Measurements from ENCODE around the gene RFC4. TPM values are rescaled to one million over a fixed set of nuclear protein-coding genes. Genes with fewer than 3 reads are reported as not detected.

RFC4 gene
- total RNA-seq, 1 donor from 2014 or later = 187 TPM

- no peak overlapping the region for H3K4me3 Mint-ChIP-seq
- H3K36me3 Mint-ChIP-seq = no peaks in the 10 kb centered on the region
- no peak overlapping the region for H3K4me2 ChIP-seq
- H3K4me3 ChIP-seq = no peak overlapping the region
- H3K36me3 ChIP-seq = no peaks in the 10 kb centered on the region
- no peaks in the 10 kb centered on the region for H3F3A ChIP-seq (ENCODE audit: low read depth)
- no peaks in the 10 kb centered on the region for H3K79me2 ChIP-seq (ENCODE audit: low read depth)
- no peak for DNase-seq (ENCODE audit: low spot score)
- H2AFZ ChIP-seq (replicated peaks) = no peak overlapping the region
- H3K9ac ChIP-seq = no peak overlapping the region
- H4K20me1 ChIP-seq (ENCODE audit: low read depth) = no peaks in the 10 kb centered on the region
- no peak for TF ChIP-seq CTCF (IDR thresholded peaks at IDR 0.05)
- TF ChIP-seq EZH2 (IDR thresholded peaks at IDR 0.05) = no peak
- TF ChIP-seq EZH2phosphoT487 (IDR thresholded peaks at IDR 0.05) = no peak
- H3K27me3 Mint-ChIP-seq (ENCODE audit: insufficient read depth, low read depth) = peaks cover 2% of the 10 kb centered on the region
- no peaks in the 10 kb centered on the region for H3K9me3 ChIP-seq (ENCODE audit: low read depth)
- H3K9me3 Mint-ChIP-seq = no peaks in the 10 kb centered on the region
- H3K27ac Mint-ChIP-seq = no peak overlapping the region
- H3K4me1 Mint-ChIP-seq = peaks cover 6% of the 10 kb centered on the region
- H3K27ac ChIP-seq = no peak overlapping the region
- no peaks in the 10 kb centered on the region for H3K27me3 ChIP-seq
- no peaks in the 10 kb centered on the region for H3K4me1 ChIP-seq
Observed at GRCh38 chr3:186757214-186757613, 49.1 kb downstream of the RFC4 start.

GRCh38 chr3:186754871-186755270 lies 51.4 kb downstream of the RFC4 start:
- no peak for TF ChIP-seq EZH2 (IDR thresholded peaks at IDR 0.05)
- TF ChIP-seq EZH2phosphoT487 (IDR thresholded peaks at IDR 0.05) = no peak
- no peak for TF ChIP-seq CTCF (IDR thresholded peaks at IDR 0.05)
- Mint-ChIP-seq H3K36me3 (no peaks in the 10 kb centered on the region), H3K4me3 (no peak overlapping the region), H3K27me3 (ENCODE audit: insufficient read depth, low read depth) (peaks cover 2% of the 10 kb centered on the region), H3K27ac (no peak overlapping the region), H3K9me3 (no peaks in the 10 kb centered on the region), H3K4me1 (peaks cover 6% of the 10 kb centered on the region)
- no peaks in the 10 kb centered on the region for H3K4me1 ChIP-seq
- H3K27ac ChIP-seq = no peak overlapping the region
- no peak overlapping the region for H3K9ac ChIP-seq
- no peaks in the 10 kb centered on the region for H3K36me3 ChIP-seq
- H3F3A ChIP-seq (ENCODE audit: low read depth) = no peaks in the 10 kb centered on the region
- H4K20me1 ChIP-seq (ENCODE audit: low read depth) = no peaks in the 10 kb centered on the region
- no peak for DNase-seq (ENCODE audit: low spot score)
- H3K4me3 ChIP-seq = no peak overlapping the region
- H3K9me3 ChIP-seq (ENCODE audit: low read depth) = no peaks in the 10 kb centered on the region
- no peak overlapping the region for H3K4me2 ChIP-seq
- H3K27me3 ChIP-seq = no peaks in the 10 kb centered on the region
- no peak overlapping the region for H2AFZ ChIP-seq (replicated peaks)
- no peaks in the 10 kb centered on the region for H3K79me2 ChIP-seq (ENCODE audit: low read depth)

- H3K4me2 ChIP-seq = no peak overlapping the region
- H3K27ac ChIP-seq = no peak overlapping the region
- Mint-ChIP-seq H3K9me3 (no peaks in the 10 kb centered on the region), H3K4me1 (peaks cover 6% of the 10 kb centered on the region), H3K36me3 (no peaks in the 10 kb centered on the region), H3K4me3 (no peak overlapping the region), H3K27me3 (ENCODE audit: insufficient read depth, low read depth) (peaks cover 2% of the 10 kb centered on the region), H3K27ac (no peak overlapping the region)
- no peak for TF ChIP-seq EZH2 (IDR thresholded peaks at IDR 0.05)
- no peak for TF ChIP-seq CTCF (IDR thresholded peaks at IDR 0.05)
- DNase-seq (ENCODE audit: low spot score) = no peak
- no peaks in the 10 kb centered on the region for H3K27me3 ChIP-seq
- H3K9me3 ChIP-seq (ENCODE audit: low read depth) = no peaks in the 10 kb centered on the region
- H3K79me2 ChIP-seq (ENCODE audit: low read depth) = no peaks in the 10 kb centered on the region
- no peaks in the 10 kb centered on the region for H4K20me1 ChIP-seq (ENCODE audit: low read depth)
- H3K36me3 ChIP-seq = no peaks in the 10 kb centered on the region
- H2AFZ ChIP-seq (replicated peaks) = no peak overlapping the region
- no peak overlapping the region for H3K4me3 ChIP-seq
- no peaks in the 10 kb centered on the region for H3K4me1 ChIP-seq
- no peaks in the 10 kb centered on the region for H3F3A ChIP-seq (ENCODE audit: low read depth)
- H3K9ac ChIP-seq = no peak overlapping the region
Observed at GRCh38 chr3:186754006-186754405, 52.3 kb downstream of the RFC4 start.

GRCh38 chr3:186751480-186751879 lies 54.8 kb downstream of the RFC4 start:
- Mint-ChIP-seq H3K4me1 (no peaks in the 10 kb centered on the region), H3K27me3 (ENCODE audit: insufficient read depth, low read depth) (peaks cover 5% of the 10 kb centered on the region), H3K4me3 (no peak overlapping the region), H3K27ac (no peak overlapping the region), H3K9me3 (no peaks in the 10 kb centered on the region), H3K36me3 (no peaks in the 10 kb centered on the region)
- Histone ChIP-seq H3K9me3 (ENCODE audit: low read depth) (no peaks in the 10 kb centered on the region), H3K27ac (no peak overlapping the region), H3K4me2 (no peak overlapping the region), H3K4me1 (no peaks in the 10 kb centered on the region), H2AFZ (replicated peaks) (no peak overlapping the region), H4K20me1 (ENCODE audit: low read depth) (no peaks in the 10 kb centered on the region), H3K27me3 (no peaks in the 10 kb centered on the region), H3K4me3 (no peak overlapping the region), H3K9ac (no peak overlapping the region), H3K79me2 (ENCODE audit: low read depth) (no peaks in the 10 kb centered on the region), H3F3A (ENCODE audit: low read depth) (no peaks in the 10 kb centered on the region), H3K36me3 (no peaks in the 10 kb centered on the region)
- TF ChIP-seq EZH2 (IDR thresholded peaks at IDR 0.05) (no peak), EZH2phosphoT487 (IDR thresholded peaks at IDR 0.05) (no peak), CTCF (IDR thresholded peaks at IDR 0.05) (no peak)
- no peak for DNase-seq (ENCODE audit: low spot score)
